ENCODE results near the gene CFAP299. TPM values are rescaled to one million over a fixed set of nuclear protein-coding genes. Genes with fewer than 3 reads are reported as not detected.

CFAP299 gene
- total RNA-seq, 1 donor from 2014 or later, result not detected

DNA sequence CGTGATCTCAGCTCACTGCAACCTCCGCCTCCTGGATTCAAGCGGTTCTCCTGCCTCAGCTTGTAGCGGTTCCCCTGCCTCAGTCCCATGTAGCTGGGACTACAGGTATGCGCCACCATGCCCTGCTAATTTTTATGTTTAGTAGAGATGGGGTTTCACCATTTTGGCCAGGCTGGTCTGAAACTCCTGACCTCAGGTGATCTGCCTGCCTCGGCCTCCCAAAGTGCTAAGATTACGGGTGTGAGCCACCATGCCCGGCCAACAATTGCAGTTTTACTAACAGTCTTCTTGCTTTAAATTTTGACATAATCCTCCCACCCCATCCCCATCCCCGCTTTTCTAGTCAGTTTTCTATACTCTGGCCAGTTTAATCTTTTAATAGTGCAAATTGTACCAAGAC lies 112.0 kb downstream of the CFAP299 start:
- TF ChIP-seq, protein P1, sequence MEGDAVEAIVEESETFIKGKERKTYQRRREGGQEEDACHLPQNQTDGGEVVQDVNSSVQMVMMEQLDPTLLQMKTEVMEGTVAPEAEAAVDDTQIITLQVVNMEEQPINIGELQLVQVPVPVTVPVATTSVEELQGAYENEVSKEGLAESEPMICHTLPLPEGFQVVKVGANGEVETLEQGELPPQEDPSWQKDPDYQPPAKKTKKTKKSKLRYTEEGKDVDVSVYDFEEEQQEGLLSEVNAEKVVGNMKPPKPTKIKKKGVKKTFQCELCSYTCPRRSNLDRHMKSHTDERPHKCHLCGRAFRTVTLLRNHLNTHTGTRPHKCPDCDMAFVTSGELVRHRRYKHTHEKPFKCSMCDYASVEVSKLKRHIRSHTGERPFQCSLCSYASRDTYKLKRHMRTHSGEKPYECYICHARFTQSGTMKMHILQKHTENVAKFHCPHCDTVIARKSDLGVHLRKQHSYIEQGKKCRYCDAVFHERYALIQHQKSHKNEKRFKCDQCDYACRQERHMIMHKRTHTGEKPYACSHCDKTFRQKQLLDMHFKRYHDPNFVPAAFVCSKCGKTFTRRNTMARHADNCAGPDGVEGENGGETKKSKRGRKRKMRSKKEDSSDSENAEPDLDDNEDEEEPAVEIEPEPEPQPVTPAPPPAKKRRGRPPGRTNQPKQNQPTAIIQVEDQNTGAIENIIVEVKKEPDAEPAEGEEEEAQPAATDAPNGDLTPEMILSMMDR (IDR thresholded peaks at IDR 0.05; ENCODE audit: unreplicated experiment), result no peak
- Mint-ChIP-seq H3K4me1 (ENCODE audit: unreplicated experiment) (no peaks in the 10 kb centered on the region), H3K27me3 (ENCODE audit: unreplicated experiment) (no peaks in the 10 kb centered on the region), H3K4me3 (ENCODE audit: unreplicated experiment) (no peak overlapping the region), H3K27ac (ENCODE audit: unreplicated experiment) (no peak overlapping the region), H3K36me3 (ENCODE audit: low read depth, unreplicated experiment) (no peaks in the 10 kb centered on the region), H3K9me3 (ENCODE audit: unreplicated experiment) (no peaks in the 10 kb centered on the region)
- no peak for DNase-seq (ENCODE audit: low spot score)

DNA sequence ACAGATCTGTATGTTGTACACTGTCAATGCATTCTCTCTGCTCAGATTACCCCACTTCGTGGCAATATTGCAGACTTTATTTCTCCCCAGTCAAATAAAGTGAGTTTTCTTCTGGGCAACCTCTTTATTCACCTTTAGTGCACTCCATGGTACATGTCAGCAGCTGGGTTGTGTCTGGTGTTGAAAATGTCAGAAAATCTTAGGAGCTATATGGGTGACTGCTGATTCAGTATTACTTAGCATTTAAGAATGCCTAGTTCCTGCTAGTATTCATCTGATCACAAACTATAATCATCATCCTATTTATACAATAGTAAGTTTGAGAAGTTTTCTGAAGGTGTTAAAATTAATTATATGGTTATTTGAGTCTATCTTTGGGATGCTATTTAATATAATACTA lies 112.5 kb downstream of the CFAP299 start:
- H3K27ac Mint-ChIP-seq (ENCODE audit: unreplicated experiment), result no peak overlapping the region
- H3K4me1 Mint-ChIP-seq (ENCODE audit: unreplicated experiment), result no peaks in the 10 kb centered on the region
- H3K9me3 Mint-ChIP-seq (ENCODE audit: unreplicated experiment), result no peaks in the 10 kb centered on the region
- no peaks in the 10 kb centered on the region for H3K27me3 Mint-ChIP-seq (ENCODE audit: unreplicated experiment)
- H3K36me3 Mint-ChIP-seq (ENCODE audit: low read depth, unreplicated experiment), result no peaks in the 10 kb centered on the region
- no peak overlapping the region for H3K4me3 Mint-ChIP-seq (ENCODE audit: unreplicated experiment)
- DNase-seq (ENCODE audit: low spot score), result no peak
- TF ChIP-seq, protein P1 (IDR thresholded peaks at IDR 0.05; ENCODE audit: unreplicated experiment), result no peak

DNA sequence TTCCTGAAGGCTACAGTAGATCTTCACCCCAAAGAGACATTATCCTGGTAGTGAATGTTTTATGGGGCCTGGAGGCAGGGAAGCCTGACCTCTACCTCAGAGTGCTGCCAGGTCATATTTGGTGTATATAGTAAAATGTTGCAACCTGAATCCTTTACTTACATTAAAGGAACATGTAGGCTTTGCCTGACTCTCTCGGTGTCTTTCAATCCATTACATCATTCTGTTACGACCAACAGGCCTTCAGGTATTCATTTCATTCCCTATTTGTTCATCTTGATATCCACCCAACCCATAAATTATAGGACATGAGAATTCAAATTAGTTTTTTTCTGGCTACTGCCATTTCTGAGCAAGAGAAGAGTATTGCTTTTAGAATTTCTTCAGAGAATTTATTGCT lies 116.5 kb downstream of the CFAP299 start:
- TF ChIP-seq, protein P1 (IDR thresholded peaks at IDR 0.05; ENCODE audit: unreplicated experiment), result no peak
- H3K27me3 Mint-ChIP-seq (ENCODE audit: unreplicated experiment), result no peaks in the 10 kb centered on the region
- H3K27ac Mint-ChIP-seq (ENCODE audit: unreplicated experiment), result no peak overlapping the region
- H3K4me3 Mint-ChIP-seq (ENCODE audit: unreplicated experiment), result no peak overlapping the region
- no peaks in the 10 kb centered on the region for H3K36me3 Mint-ChIP-seq (ENCODE audit: low read depth, unreplicated experiment)
- no peak for DNase-seq (ENCODE audit: low spot score)
- H3K4me1 Mint-ChIP-seq (ENCODE audit: unreplicated experiment), result no peaks in the 10 kb centered on the region
- H3K9me3 Mint-ChIP-seq (ENCODE audit: unreplicated experiment), result no peaks in the 10 kb centered on the region

DNA sequence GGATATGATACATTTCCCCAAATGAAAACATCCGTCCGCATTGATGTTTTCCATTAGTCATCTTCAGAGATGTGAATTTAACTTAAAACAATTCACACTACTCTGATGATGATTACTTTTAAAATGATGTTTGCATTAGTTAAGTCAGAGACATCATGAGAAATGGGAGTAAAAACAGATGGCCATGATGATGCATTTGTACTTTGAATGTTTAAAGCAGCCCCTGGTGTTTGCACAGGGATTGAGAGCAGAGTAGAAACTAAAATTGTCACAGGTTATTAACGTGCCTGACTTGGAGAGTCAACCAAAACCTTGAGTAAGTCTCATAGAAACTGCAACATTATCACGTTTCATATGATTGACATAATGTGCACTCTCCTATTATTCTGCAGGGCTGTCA lies 117.2 kb downstream of the CFAP299 start:
- Mint-ChIP-seq H3K36me3 (ENCODE audit: low read depth, unreplicated experiment) (no peaks in the 10 kb centered on the region), H3K4me1 (ENCODE audit: unreplicated experiment) (no peaks in the 10 kb centered on the region), H3K27ac (ENCODE audit: unreplicated experiment) (no peak overlapping the region), H3K27me3 (ENCODE audit: unreplicated experiment) (no peaks in the 10 kb centered on the region), H3K4me3 (ENCODE audit: unreplicated experiment) (no peak overlapping the region), H3K9me3 (ENCODE audit: unreplicated experiment) (no peaks in the 10 kb centered on the region)
- DNase-seq (ENCODE audit: low spot score), result no peak
- TF ChIP-seq, protein P1 (IDR thresholded peaks at IDR 0.05; ENCODE audit: unreplicated experiment), result no peak

DNA sequence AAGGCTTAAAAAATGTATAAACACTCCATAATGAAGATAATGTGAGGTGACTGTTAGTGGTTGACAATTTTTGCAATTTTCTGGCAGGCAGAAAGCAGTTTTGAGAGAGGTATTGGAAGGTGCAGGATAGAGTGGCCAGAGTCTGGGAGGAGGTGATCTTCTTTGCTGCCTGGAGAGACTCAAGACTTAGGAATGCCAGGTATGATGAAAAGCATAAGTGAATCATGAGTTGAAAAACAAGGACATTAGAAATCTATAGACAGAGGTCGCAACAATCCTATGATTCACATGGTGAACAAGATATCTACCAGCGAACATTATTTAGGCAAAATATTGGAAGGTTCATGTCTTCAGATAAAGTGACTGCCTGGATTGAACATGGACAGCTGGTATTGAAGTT lies 118.5 kb downstream of the CFAP299 start:
- Mint-ChIP-seq H3K27ac (ENCODE audit: unreplicated experiment) (no peak overlapping the region), H3K9me3 (ENCODE audit: unreplicated experiment) (no peaks in the 10 kb centered on the region), H3K4me3 (ENCODE audit: unreplicated experiment) (no peak overlapping the region), H3K4me1 (ENCODE audit: unreplicated experiment) (no peaks in the 10 kb centered on the region), H3K27me3 (ENCODE audit: unreplicated experiment) (no peaks in the 10 kb centered on the region), H3K36me3 (ENCODE audit: low read depth, unreplicated experiment) (no peaks in the 10 kb centered on the region)
- TF ChIP-seq, protein P1 (IDR thresholded peaks at IDR 0.05; ENCODE audit: unreplicated experiment), result no peak
- no peak for DNase-seq (ENCODE audit: low spot score)

Data from endothelial cell (in vitro differentiated cells).